Lower lobe of right lung (tissue), 2 donors: ENCODE data around the gene TMEM184B. TPM values are rescaled to one million over a fixed set of nuclear protein-coding genes. Genes with fewer than 3 reads are reported as not detected.

ENCODE experiments used
- ATAC-seq, 2 donors: fragments of 200-7000 bp; cut with Tn5 transposase; one replicate each; pipeline ENCODE4 v1.9.1; 2020 to 2022; ENCODE audit warnings: mild to moderate bottlenecking in 2 of 2, moderate library complexity in 2 of 2
- DNase-seq: peaks from one replicate; pipeline ENCODE4 v3.0.0-alpha.2; 2020
- H3K27ac ChIP-seq: fragments of 200-600 bp; one replicate; pipeline ENCODE4 v1.8.0; 2022
- H3K27me3 ChIP-seq: fragments of 200-600 bp; one replicate; pipeline ENCODE4 v1.8.0; 2022; ENCODE audit warnings: low read depth
- H3K36me3 ChIP-seq: fragments of 200-600 bp; one replicate; pipeline ENCODE4 v1.8.0; 2022; ENCODE audit warnings: mild to moderate bottlenecking
- H3K4me1 ChIP-seq: fragments of 200-600 bp; one replicate; pipeline ENCODE4 v1.8.0; 2022
- H3K4me3 ChIP-seq: fragments of 200-600 bp; one replicate; pipeline ENCODE4 v1.8.0; 2022; ENCODE audit warnings: mild to moderate bottlenecking
- H3K9me3 ChIP-seq: fragments of 200-600 bp; one replicate; pipeline ENCODE4 v1.8.0; 2022
- intact Hi-C: fragments of 100-400 bp; cut with DNase I; formaldehyde crosslinking; loops from one replicate; pipeline ENCODE4 v1.11.0; 2022
- total RNA-seq: library from RNA; stranded (reverse); fragmentation: NEBNext Ultra II Directional; extraction: Animal tissue kit (Norgen Biotek cat#: 25700); gene quantifications from one replicate; pipeline ENCODE4 v1.2.1, GENCODE V29; 2021
- TF ChIP-seq, protein P1 (sequence below): fragments of 200-600 bp; IDR thresholded peaks from one replicate; pipeline ENCODE4 v1.8.0; 2022; ENCODE audit warnings: antibody characterized with exemption, mild to moderate bottlenecking
- donor health status: DM: no; HTN: yes; CAD: no; lungs with severe emphysema.

TMEM184B gene
- total RNA-seq, 1 donor from 2014 or later = 77.7 TPM

- peak overlapping the region; percentile 79 for H3K27ac ChIP-seq
- no peak for DNase-seq
- H3K27me3 ChIP-seq = no peaks in the 10 kb centered on the region
- TF ChIP-seq, protein P1, sequence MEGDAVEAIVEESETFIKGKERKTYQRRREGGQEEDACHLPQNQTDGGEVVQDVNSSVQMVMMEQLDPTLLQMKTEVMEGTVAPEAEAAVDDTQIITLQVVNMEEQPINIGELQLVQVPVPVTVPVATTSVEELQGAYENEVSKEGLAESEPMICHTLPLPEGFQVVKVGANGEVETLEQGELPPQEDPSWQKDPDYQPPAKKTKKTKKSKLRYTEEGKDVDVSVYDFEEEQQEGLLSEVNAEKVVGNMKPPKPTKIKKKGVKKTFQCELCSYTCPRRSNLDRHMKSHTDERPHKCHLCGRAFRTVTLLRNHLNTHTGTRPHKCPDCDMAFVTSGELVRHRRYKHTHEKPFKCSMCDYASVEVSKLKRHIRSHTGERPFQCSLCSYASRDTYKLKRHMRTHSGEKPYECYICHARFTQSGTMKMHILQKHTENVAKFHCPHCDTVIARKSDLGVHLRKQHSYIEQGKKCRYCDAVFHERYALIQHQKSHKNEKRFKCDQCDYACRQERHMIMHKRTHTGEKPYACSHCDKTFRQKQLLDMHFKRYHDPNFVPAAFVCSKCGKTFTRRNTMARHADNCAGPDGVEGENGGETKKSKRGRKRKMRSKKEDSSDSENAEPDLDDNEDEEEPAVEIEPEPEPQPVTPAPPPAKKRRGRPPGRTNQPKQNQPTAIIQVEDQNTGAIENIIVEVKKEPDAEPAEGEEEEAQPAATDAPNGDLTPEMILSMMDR = no peak
- H3K36me3 ChIP-seq = no peaks in the 10 kb centered on the region
- H3K4me3 ChIP-seq = no peak overlapping the region
- peaks cover 67% of the 10 kb centered on the region for H3K4me1 ChIP-seq
- H3K9me3 ChIP-seq = no peaks in the 10 kb centered on the region
- intact Hi-C loops = no loop called here
- ATAC-seq = no peak
These were observed 97.3 kb downstream of the TMEM184B start for GRCh38 chr22:38175206-38176118.

DNA sequence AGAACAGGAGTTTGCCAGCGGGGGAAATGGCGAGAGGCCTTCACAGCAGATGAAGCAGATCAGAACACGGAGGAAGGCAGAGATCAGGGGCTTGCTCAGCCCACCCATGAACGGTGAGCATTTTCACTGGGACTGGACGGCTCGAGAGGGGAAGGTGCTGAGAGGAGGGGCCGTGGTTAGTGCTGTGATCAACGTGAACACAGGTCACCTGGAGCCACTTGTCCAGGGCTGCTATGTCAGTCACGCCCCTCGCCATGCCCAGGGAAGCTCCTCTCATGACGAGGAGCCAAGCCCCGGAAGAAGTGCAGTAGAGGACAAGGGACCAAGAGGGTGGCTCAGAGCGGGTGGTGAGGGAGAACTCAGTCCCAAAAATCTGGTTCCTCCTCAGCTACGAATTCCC is 98.2 kb downstream of the TMEM184B start:
- Histone ChIP-seq H3K4me3 (no peak overlapping the region), H3K27ac (no peak overlapping the region), H3K27me3 (no peaks in the 10 kb centered on the region), H3K36me3 (no peaks in the 10 kb centered on the region), H3K9me3 (no peaks in the 10 kb centered on the region), H3K4me1 (peaks cover 63% of the 10 kb centered on the region)
- ATAC-seq = no peak
- TF ChIP-seq, protein P1 = no peak
- intact Hi-C loops = no loop called here
- DNase-seq = no peak

DNA sequence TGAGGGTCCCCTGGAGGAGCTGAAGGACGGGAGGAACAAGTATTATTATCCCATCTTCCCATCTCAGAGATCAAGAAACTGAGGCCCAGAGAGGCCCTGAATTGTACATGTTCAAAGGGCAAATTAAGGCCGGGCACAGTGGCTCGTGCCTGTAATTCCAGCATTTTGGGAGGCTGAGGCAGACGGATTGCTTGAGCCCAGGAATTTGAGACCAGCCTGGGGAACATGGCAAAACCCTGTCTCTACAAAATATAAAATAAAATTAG is 99.2 kb downstream of the TMEM184B start:
- intact Hi-C loops = no loop called here

DNA sequence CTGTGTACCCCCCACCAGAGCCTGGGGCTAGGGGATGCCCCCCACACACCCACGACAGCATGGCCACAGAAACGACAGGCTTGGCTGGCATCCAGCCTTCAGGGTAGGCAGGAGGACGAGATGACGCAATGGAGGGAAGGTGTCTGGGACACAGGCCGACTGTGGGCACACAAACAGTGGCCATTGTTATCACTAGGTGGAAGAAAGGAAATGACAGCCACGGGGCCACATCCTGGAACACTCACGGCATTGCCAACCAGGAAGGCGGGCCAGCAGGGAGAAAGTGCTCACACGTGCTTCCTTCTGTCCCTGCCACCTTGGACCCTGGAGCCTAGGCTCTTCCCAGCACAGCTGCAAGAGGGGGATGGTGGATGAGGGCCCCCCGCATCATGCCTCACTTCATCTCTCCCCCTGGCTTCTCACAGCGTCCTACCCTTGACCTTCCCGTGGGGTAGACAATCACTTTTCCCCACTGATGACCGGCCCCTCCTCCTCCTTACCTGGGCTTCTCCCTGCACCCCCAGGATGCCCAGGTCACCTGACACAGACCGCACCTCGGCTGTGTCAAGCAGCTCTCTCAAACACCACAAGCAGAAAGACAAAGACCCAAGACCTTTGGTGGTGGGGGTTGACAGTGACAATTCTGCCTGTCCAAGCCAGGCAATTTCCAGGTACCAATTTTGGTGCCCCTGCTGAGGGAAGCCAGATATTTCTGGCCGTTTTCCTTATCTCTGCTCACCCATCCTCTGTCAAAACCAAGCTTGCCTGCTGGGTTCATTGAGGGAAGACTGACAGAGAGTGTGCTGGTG is 99.8 kb downstream of the TMEM184B start:
- intact Hi-C loops = no loop called here
- no peak overlapping the region for H3K4me3 ChIP-seq
- TF ChIP-seq, protein P1 = no peak
- H3K27me3 ChIP-seq = no peaks in the 10 kb centered on the region
- H3K4me1 ChIP-seq = peaks cover 55% of the 10 kb centered on the region
- no peaks in the 10 kb centered on the region for H3K9me3 ChIP-seq
- peak; percentile 70 for DNase-seq
- ATAC-seq = peak; percentile 53 to 68
- H3K36me3 ChIP-seq = no peaks in the 10 kb centered on the region
- peak overlapping the region; percentile 64 for H3K27ac ChIP-seq

More for the DNA sequence above, 99.2 kb downstream of the TMEM184B start:
- no peak for DNase-seq
- Histone ChIP-seq H3K4me1 (peaks cover 58% of the 10 kb centered on the region), H3K27me3 (no peaks in the 10 kb centered on the region), H3K4me3 (no peak overlapping the region), H3K36me3 (no peaks in the 10 kb centered on the region), H3K9me3 (no peaks in the 10 kb centered on the region), H3K27ac (no peak overlapping the region)
- no peak for ATAC-seq
- TF ChIP-seq, protein P1 = no peak

- no peak for DNase-seq
- Histone ChIP-seq H3K27ac (peak overlapping the region; percentile 64), H3K4me3 (no peak overlapping the region), H3K36me3 (no peaks in the 10 kb centered on the region), H3K9me3 (no peaks in the 10 kb centered on the region), H3K4me1 (peaks cover 52% of the 10 kb centered on the region), H3K27me3 (no peaks in the 10 kb centered on the region)
- TF ChIP-seq, protein P1 = no peak
- ATAC-seq = peak in 1 of 2 donors; percentile 3
- intact Hi-C loops = no loop called here
These were observed 100.6 kb downstream of the TMEM184B start for GRCh38 chr22:38171927-38172831.
